T-helper 2 cell treated with Interferon-gamma antibody and Interleukin-4, amounts not matched to agents 5 μg/mL and 100 μg/mL, for 36 hours (primary cell): ENCODE results near the gene KCTD13.
A peak's percentile ranks its signal among the peaks of the same experiment; 100 is the strongest.

Experiments
- DNase-seq: peaks from one replicate; pipeline ENCODE4 v3.0.0; 2021; ENCODE audit warnings: low spot score
- H3K27ac Mint-ChIP-seq: one replicate; pipeline ENCODE4 v1.8.0; 2021; ENCODE audit warnings: mild to moderate bottlenecking, mixed read lengths
- H3K27me3 Mint-ChIP-seq: one replicate; pipeline ENCODE4 v1.8.0; 2021; ENCODE audit warnings: low read depth, mixed read lengths
- H3K36me3 Mint-ChIP-seq: one replicate; pipeline ENCODE4 v1.8.0; 2021; ENCODE audit warnings: low read depth, mixed read lengths
- H3K4me1 Mint-ChIP-seq: one replicate; pipeline ENCODE4 v1.8.0; 2021; ENCODE audit warnings: low read depth, mixed read lengths
- H3K4me3 Mint-ChIP-seq: one replicate; pipeline ENCODE4 v1.8.0; 2022; ENCODE audit warnings: mild to moderate bottlenecking, moderate library complexity, mixed read lengths
- H3K9me3 Mint-ChIP-seq: one replicate; pipeline ENCODE4 v1.8.0; 2021; ENCODE audit warnings: mixed read lengths

KCTD13 gene

DNA sequence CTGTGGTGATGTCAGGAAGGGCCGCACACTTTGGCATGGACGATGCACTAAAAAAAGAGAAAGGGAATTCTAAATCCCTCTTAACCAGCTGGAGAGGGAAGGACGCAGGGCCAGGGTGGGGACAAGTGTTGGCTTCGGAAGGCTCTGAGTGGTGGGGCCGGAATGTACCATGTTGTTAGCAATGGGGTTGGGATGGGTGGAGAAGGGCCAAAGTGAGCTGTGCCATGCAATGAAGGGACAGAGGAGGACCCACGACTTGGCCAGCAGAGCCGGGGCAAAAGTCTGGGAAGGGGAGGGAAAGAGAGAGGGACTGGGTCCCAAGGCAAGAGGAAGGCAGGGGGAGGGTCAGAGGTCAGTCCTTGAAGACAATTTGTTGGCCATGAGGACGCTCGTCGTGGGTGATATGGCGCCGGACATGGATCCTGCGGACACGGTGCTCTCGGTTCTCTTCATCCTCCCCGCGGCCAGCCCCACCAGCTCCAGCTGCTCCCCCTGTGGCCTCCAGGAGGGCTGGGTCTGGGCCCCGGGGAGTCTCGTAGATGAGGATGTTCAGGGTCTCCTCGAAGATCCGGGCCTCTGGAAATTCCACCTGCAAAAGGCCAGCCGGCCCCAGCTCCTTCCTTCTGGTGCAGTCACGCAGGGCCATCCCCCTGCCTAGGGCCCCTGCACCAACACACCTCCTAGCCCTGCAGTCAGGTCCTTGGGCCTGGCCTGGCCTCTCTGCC, 19.3 kb downstream of the KCTD13 start:
- Mint-ChIP-seq H3K36me3 (no peaks in the 10 kb centered on the region), H3K4me3 (no peak overlapping the region), H3K9me3 (no peaks in the 10 kb centered on the region), H3K4me1 (peaks cover 4% of the 10 kb centered on the region), H3K27ac (no peak overlapping the region), H3K27me3 (no peaks in the 10 kb centered on the region)
- DNase-seq, result no peak

DNA sequence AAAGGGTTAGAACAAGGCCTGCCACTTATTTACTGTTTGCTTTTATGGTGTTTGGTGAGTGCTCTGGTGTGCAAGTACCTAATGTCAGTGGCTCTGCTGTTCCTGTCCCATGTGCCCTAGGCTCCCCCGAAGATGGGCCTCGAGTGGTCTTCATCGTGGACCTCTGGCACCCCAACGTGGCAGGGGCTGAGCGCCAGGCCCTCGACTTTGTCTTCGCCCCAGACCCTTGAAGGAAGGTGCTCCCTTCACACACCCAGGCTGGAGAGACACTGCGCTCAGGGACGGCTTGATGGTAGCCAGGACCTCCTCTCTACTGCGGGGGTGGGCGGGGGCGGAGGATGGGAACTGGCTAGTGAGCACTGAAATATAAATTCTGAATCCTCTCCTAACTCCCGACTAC, 20.4 kb downstream of the KCTD13 start:
- H3K36me3 Mint-ChIP-seq, result no peaks in the 10 kb centered on the region
- no peak overlapping the region for H3K4me3 Mint-ChIP-seq
- no peak overlapping the region for H3K27ac Mint-ChIP-seq
- no peak for DNase-seq
- H3K27me3 Mint-ChIP-seq, result peaks cover 2% of the 10 kb centered on the region
- no peaks in the 10 kb centered on the region for H3K9me3 Mint-ChIP-seq
- H3K4me1 Mint-ChIP-seq, result peaks cover 5% of the 10 kb centered on the region

DNA sequence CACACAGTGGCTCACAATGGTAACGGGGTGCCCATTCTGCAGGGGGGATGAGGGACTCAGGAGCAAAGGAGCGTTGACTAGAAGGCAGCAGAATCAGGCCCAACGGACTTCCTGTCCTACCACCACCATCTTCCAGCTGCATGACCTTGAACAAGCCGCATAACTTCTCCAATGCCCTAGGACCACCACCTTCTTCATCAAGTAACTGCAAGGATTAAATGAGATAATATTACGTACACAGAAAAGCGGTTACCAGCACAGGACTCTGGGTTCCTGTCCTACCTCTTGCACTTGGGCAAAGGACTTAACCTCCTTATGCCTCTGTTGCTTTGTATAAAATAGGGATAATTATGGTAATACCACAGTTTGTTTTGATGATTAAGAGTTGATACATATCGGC, 21.1 kb downstream of the KCTD13 start:
- H3K36me3 Mint-ChIP-seq, result no peaks in the 10 kb centered on the region
- H3K27me3 Mint-ChIP-seq, result peaks cover 4% of the 10 kb centered on the region
- DNase-seq, result no peak
- H3K4me3 Mint-ChIP-seq, result no peak overlapping the region
- H3K4me1 Mint-ChIP-seq, result peaks cover 9% of the 10 kb centered on the region
- H3K9me3 Mint-ChIP-seq, result no peaks in the 10 kb centered on the region
- no peak overlapping the region for H3K27ac Mint-ChIP-seq

DNA sequence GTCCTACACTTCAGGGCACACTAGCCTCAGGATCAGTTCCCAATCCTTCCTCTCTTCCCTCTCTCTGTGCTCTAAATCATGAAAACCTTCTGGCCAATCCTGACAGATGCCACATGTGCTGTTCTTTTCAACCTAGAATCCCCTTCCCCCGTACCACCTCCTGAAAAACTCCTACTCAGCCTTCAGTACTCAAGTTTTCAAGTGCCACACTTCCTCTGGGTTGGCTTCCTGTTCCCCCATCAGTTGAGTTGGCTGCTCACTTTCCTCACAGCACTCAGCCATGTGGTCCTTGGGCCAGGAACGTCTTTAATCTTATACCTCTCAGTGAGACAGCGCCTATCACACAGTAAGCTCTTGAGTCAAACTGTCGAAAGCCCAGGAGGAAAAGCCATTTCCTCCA, 22.4 kb downstream of the KCTD13 start:
- H3K27ac Mint-ChIP-seq, result no peak overlapping the region
- H3K4me1 Mint-ChIP-seq, result peaks cover 13% of the 10 kb centered on the region
- H3K4me3 Mint-ChIP-seq, result no peak overlapping the region
- no peaks in the 10 kb centered on the region for H3K36me3 Mint-ChIP-seq
- H3K9me3 Mint-ChIP-seq, result no peaks in the 10 kb centered on the region
- DNase-seq, result no peak
- peaks cover 15% of the 10 kb centered on the region for H3K27me3 Mint-ChIP-seq

DNA sequence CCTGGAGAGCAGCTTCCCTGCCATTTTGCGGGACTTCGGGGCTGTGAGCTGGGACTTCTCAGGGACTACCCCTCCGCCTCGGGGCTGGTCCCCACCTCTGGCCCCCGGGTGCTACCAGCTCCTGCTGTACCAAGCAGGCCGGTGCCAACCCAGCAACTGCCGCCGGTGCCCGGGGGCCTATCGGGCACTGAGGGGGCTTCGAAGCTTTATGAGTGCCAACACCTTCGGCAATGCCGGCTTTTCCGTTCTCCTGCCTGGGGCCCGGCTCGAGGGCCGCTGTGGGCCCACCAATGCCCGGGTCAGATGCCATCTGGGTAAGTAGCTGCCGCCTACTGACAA, 24.4 kb downstream of the KCTD13 start:
- H3K9me3 Mint-ChIP-seq, result no peaks in the 10 kb centered on the region
- peak overlapping the region; percentile 30 for H3K4me3 Mint-ChIP-seq
- no peak for DNase-seq
- no peak overlapping the region for H3K27ac Mint-ChIP-seq
- peaks cover 13% of the 10 kb centered on the region for H3K4me1 Mint-ChIP-seq
- H3K36me3 Mint-ChIP-seq, result no peaks in the 10 kb centered on the region
- H3K27me3 Mint-ChIP-seq, result peaks cover 29% of the 10 kb centered on the region

DNA sequence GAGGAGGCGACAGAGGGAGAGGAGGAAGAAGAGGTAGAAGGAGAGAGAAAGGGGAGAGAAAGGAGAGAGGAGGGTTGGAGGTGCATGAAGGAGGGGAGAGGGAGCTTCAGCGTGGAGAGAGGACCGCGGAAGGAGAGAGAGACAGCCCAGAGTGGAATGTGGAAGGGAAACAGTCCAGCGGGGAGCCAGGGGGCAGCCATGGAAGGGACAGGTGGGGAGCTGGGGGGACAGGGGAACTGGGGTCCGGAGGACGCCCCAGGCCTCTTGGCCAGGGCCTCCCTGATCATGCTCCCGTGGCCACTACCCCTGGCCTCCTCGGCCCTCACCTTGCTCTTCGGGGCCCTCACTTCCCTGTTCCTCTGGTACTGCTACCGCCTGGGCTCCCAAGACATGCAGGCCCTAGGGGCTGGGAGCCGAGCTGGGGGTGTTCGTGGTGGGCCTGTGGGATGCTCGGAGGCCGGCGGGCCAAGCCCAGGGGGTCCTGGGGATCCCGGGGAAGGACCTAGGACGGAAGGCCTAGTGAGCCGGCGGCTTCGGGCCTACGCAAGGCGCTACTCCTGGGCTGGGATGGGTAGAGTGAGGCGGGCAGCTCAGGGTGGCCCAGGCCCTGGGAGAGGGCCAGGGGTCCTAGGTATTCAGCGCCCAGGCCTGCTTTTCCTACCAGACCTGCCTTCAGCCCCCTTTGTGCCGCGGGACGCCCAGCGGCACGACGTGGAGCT, 25.0 kb downstream of the KCTD13 start:
- Mint-ChIP-seq H3K27me3 (peaks cover 32% of the 10 kb centered on the region), H3K36me3 (no peaks in the 10 kb centered on the region), H3K4me1 (peaks cover 13% of the 10 kb centered on the region), H3K9me3 (no peaks in the 10 kb centered on the region), H3K4me3 (peak overlapping the region; percentile 70), H3K27ac (no peak overlapping the region)
- no peak for DNase-seq

DNA sequence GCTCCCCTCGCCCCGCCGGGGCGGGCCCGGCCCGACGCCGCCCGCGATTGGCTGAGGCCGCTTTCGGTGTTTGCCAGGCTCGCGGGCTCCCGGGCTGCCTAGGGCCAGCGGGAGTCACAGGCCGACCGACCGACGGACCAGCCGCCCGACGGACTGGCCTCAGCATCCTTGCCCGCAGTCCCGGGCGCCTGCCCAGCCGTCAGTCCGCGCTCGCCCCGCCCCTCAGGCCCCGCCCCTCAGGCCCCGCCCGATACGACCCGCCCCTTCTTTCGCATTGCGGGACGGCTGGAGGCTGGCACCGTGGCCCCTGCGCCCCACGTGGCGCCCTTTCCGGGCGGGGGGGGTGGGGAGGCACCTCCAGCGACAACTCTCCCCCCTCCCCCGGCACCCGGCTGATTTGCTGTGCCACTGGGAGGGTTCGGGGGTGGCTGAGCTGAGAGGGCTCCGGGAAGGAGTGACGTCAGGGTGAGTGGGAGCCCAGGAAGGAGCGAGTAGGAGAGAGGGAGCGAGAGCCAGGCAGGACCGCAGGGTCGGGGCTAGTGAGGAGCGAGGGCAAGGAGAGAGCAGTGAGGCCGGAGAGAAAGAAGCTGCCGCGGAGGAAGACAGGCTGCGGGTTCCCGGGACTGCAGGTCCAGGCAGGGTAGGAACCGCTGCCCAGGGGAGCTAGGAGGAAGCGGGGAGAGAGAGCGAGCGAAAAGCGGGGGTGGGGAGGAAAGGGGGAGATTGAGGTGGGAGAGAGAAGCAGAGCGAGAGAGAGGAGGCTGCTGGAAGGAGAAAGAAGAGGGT, 25.7 kb downstream of the KCTD13 start, which contains the start of gene ASPHD1:
TSS of gene ASPHD1 (plus strand) at position 387 of the 786 bp plus-strand sequence. CDS start 484 bp downstream, outside the sequence.
- Mint-ChIP-seq H3K9me3 (no peaks in the 10 kb centered on the region), H3K4me1 (peaks cover 13% of the 10 kb centered on the region), H3K4me3 (peak within 1 kb of the TSS; percentile 70), H3K27ac (no peak within 1 kb of the TSS), H3K27me3 (peaks cover 32% of the 10 kb centered on the region), H3K36me3 (no peaks in the 10 kb centered on the region)
- DNase-seq, result peak; percentile 72

DNA sequence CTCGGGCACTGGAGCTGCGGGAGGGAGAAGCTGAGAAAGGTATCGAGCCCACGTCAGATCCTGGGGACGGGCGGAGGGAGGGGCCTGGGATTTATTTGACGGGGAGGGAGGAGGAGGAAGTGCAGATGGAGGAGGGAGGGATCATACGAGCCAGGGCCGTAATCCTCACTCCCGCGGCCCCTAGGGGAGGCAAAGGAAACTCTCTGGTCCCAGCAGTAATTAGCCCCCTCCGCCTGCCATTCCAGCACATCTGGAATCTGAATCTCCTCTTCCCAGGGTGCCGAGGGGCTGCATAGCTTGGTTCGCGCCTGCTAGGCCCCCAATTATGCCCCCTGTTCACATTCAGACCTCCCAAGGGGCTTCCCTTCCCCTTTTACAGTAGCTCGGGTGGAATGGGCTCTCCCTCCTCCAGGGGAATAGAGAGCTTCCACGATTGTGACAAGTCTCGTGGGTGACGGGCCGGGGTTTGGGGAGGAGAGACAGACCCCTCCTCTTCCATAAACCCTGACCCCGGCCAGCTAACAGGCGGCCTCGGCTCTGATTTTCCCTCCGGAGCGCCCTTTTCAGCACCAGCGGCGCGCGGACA, 26.4 kb downstream of the KCTD13 start, which contains the start of gene SEZ6L2:
TSS of gene SEZ6L2 (minus strand) at position 35 of the 586 bp plus-strand sequence. CDS start 531 bp downstream, outside the sequence.
- H3K27ac Mint-ChIP-seq, result no peak within 1 kb of the TSS
- H3K4me3 Mint-ChIP-seq, result peak within 1 kb of the TSS; percentile 70

DNA sequence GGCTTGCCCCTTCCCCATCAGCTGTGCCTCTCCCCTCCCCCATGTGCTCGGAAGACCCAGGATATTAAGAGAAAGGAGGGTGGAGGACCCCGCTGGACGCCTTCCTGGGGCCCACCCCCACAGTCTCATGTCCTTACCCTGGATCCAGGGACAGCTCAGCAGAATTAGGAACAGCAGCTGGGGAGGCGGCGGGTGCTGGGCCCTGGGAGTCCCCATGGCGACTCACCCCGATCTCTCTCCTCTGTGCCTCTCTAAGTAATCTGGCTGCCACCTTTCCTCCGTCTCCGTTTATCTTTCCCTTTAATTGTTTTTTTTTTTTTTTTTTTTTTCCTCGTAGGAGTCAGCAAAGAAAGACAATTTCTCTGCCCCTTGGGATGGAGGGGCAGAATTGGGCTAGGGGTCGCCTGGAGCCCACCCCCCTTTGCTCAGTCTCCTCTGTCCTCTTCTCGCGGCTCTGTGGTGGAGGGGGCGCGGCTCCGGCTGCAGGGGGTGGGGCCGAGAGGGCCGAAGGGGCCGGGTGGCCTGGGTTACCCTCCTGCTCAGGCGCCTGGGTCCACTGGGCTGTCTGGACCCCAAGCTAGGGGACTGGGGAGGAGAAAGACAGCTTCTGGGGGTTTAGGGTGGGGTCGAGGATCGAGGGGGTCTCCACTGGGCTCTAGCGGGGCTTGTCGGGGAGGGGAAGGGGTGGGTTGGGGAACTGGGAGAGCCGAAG, 27.1 kb downstream of the KCTD13 start:
- H3K27me3 Mint-ChIP-seq, result peaks cover 32% of the 10 kb centered on the region
- no peak overlapping the region for H3K4me3 Mint-ChIP-seq
- no peaks in the 10 kb centered on the region for H3K36me3 Mint-ChIP-seq
- H3K27ac Mint-ChIP-seq, result no peak overlapping the region
- no peaks in the 10 kb centered on the region for H3K9me3 Mint-ChIP-seq
- no peak for DNase-seq
- H3K4me1 Mint-ChIP-seq, result peaks cover 13% of the 10 kb centered on the region

More for the DNA sequence above, 26.4 kb downstream of the KCTD13 start, which contains the start of gene SEZ6L2:
- Mint-ChIP-seq H3K36me3 (no peaks in the 10 kb centered on the region), H3K4me1 (peaks cover 13% of the 10 kb centered on the region), H3K27me3 (peaks cover 32% of the 10 kb centered on the region), H3K9me3 (no peaks in the 10 kb centered on the region)
- no peak for DNase-seq

DNA sequence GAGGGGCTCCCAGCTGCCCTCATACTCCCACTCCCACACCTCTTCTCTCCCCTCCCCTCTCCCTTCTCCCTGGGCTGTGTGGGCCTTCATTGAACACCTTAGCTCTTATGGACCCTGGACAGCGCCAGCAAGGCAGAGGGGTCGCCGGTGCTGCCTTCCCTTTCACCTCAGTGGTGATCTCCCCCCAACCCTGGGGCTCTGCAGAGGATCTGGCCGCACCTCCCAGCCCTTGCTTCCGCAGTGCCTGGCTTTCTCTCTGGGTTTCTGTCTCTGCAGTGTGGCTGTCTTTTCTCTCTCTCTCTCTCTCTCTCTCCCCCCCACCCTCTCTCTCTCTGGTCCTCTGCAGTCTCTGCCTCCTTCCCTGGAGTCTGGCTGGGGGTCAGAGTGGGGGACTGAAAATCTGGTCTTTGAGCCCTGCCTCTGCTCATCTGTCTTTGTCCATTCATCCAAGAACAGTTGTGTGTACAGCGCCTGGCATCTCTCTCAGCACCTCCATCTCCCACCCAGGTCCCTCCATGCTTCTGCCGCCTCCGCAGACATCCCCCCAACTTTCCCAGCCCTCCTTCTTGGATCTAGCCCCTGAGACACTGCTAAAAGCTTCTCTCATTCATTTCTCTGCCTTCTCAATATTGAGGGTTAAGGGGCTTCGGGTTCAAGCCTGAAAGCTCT, 27.8 kb downstream of the KCTD13 start:
- no peaks in the 10 kb centered on the region for H3K9me3 Mint-ChIP-seq
- no peak overlapping the region for H3K27ac Mint-ChIP-seq
- no peaks in the 10 kb centered on the region for H3K36me3 Mint-ChIP-seq
- no peak for DNase-seq
- H3K27me3 Mint-ChIP-seq, result peaks cover 32% of the 10 kb centered on the region
- peaks cover 9% of the 10 kb centered on the region for H3K4me1 Mint-ChIP-seq
- no peak overlapping the region for H3K4me3 Mint-ChIP-seq

DNA sequence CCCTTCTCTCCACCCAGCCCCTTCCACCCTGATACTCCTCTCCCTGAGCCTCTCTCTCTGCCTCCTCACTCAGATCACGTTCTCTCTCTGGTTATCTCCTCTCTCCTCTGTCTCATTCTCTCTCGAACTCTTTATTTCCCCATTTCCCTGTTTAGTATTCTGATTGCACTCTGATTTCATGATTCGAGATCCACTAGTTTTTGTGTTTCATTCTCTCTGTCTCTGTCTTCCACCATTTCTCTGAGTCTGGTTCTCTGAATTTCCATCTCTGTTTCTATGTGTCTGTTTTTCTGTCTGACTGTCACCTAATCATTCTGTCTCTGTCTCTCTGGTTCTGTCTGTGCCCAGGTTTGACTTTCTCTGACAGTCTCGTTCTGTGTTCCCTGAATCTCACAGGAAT, 28.7 kb downstream of the KCTD13 start:
- Mint-ChIP-seq H3K9me3 (no peaks in the 10 kb centered on the region), H3K27ac (no peak overlapping the region), H3K27me3 (peaks cover 32% of the 10 kb centered on the region), H3K36me3 (no peaks in the 10 kb centered on the region), H3K4me1 (peaks cover 9% of the 10 kb centered on the region), H3K4me3 (no peak overlapping the region)
- DNase-seq, result no peak

DNA sequence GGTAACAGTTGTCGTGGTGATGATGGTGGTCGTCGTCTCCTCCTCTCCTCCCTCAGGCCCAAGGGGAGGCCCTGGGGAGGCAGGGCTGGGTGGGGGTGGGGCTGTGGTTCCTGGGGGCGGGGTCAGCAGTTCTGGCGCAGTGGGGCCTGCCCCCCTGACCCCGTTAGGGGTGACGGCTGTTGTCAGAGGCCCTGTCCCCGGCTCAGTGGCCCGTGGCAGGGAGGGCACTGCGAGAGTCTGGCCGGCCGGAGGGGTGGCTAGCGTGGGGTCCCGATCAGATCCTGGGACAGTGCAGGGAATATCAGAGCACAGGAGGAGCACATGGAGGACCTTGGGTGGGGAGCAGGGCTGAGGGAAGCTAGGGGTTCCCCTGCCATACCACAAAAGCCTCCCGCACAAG, 29.2 kb downstream of the KCTD13 start:
- Mint-ChIP-seq H3K27ac (no peak overlapping the region), H3K4me3 (no peak overlapping the region), H3K36me3 (no peaks in the 10 kb centered on the region), H3K27me3 (peaks cover 32% of the 10 kb centered on the region), H3K9me3 (no peaks in the 10 kb centered on the region), H3K4me1 (peaks cover 9% of the 10 kb centered on the region)
- DNase-seq, result no peak

DNA sequence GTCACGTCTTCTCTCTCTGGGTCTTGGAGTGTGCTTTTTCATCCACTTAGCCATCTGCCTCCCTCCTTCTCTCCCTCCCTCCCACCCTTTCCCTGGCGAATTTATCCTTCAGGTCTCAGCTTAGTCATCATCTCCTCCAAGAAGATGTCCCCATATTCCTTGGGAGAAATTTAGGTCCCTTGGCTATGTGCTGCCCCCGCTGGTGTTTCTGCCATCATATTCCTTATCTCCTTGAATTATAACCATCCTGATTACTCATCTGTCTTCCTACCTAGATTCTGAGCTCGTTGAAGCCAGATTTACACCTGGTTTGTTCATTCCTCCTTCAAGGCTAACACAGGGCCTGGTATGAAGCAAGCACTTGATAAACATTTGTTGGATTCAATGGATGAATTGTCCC, 31.7 kb downstream of the KCTD13 start:
- H3K4me1 Mint-ChIP-seq, result no peaks in the 10 kb centered on the region
- H3K27ac Mint-ChIP-seq, result no peak overlapping the region
- no peak for DNase-seq
- no peaks in the 10 kb centered on the region for H3K9me3 Mint-ChIP-seq
- no peak overlapping the region for H3K4me3 Mint-ChIP-seq
- H3K27me3 Mint-ChIP-seq, result peaks cover 24% of the 10 kb centered on the region
- no peaks in the 10 kb centered on the region for H3K36me3 Mint-ChIP-seq
